ENCODE results near the gene RRAGB. TPM values are rescaled to one million over a fixed set of nuclear protein-coding genes. Genes with fewer than 3 reads are reported as not detected.
A peak's percentile ranks its signal among the peaks of the same experiment; 100 is the strongest.

The RRAGB gene
- total RNA-seq, 1 donor from 2014 or later = 16.5 TPM

DNA sequence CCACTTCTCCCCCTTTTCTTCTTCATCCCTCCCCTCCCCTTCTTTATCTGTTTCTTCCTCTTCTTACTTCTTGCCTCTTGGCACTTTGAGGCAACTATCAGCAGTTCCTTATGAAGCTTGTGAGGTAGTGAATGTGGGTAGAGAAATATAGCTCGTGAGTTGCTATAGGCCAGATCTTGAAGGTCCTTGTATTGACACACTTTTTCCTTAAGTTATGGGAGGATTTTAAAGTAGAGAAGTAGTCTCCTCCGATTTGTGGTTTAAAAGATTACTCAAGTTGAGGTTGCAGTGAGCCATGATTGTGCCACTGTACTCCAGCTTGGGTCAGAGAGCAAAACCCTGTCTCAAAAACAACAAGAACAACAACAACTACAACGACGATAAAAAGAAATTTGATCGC, 3.4 kb upstream of the RRAGB start:
- no peak for TF ChIP-seq POLR2A (IDR thresholded peaks at IDR 0.05)
- no peak for TF ChIP-seq CTCF (IDR thresholded peaks at IDR 0.05)
- no peak for TF ChIP-seq POLR2AphosphoS5 (IDR thresholded peaks at IDR 0.05; ENCODE audit: insufficient read depth in 1 of 2, low read depth in 1 of 2)
- Histone ChIP-seq H3K27ac (no peak overlapping the region), H3K36me3 (no peaks in the 10 kb centered on the region), H3K4me1 (peaks cover 8% of the 10 kb centered on the region), H3K27me3 (no peaks in the 10 kb centered on the region), H3K9me3 (peaks cover 2% of the 10 kb centered on the region), H3K4me3 (no peak overlapping the region)
- intact Hi-C loops (cut with DNase I) = no loop called here
- DNase-seq (ENCODE audit: extremely low spot score in 2 of 2) = no peak

DNA sequence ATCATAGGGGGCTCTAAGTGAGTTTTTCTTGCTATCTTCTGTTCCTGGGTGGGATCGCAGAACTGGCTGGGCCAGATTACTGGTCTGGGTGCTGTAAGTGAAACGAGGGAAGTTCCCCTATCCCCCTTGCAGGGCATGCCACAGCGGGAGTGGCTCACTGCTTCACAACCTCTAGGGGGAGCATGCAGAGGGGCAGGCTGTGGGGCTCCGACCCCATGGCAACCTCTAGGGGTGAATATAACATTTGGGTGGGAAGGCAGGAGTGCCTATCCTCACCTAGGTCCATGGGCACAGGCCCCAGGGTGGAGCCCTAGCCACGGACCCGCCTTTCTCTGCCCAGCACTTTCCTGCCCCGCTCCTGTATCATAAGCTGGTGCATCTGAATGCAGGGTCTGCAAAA, 1.7 kb upstream of the RRAGB start:
- TF ChIP-seq POLR2A (IDR thresholded peaks at IDR 0.05) (no peak), CTCF (IDR thresholded peaks at IDR 0.05) (no peak), POLR2AphosphoS5 (IDR thresholded peaks at IDR 0.05; ENCODE audit: insufficient read depth in 1 of 2, low read depth in 1 of 2) (no peak)
- Histone ChIP-seq H3K4me1 (peaks cover 13% of the 10 kb centered on the region), H3K4me3 (no peak overlapping the region), H3K27ac (no peak overlapping the region), H3K36me3 (no peaks in the 10 kb centered on the region), H3K9me3 (no peaks in the 10 kb centered on the region), H3K27me3 (no peaks in the 10 kb centered on the region)
- intact Hi-C loops (cut with DNase I) = no loop called here
- DNase-seq (ENCODE audit: extremely low spot score in 2 of 2) = no peak

GRCh38 chrX:55716937-55717336, 612 bp upstream of the RRAGB start:
- peak overlapping the region; percentile 64 for H3K27ac ChIP-seq
- no peaks in the 10 kb centered on the region for H3K9me3 ChIP-seq
- TF ChIP-seq POLR2AphosphoS5 (IDR thresholded peaks at IDR 0.05; ENCODE audit: insufficient read depth in 1 of 2, low read depth in 1 of 2) (no peak), POLR2A (IDR thresholded peaks at IDR 0.05) (no peak), CTCF (IDR thresholded peaks at IDR 0.05) (no peak)
- intact Hi-C loops (cut with DNase I) = no loop called here
- peak overlapping the region; percentile 52 to 53 for H3K4me3 ChIP-seq
- H3K36me3 ChIP-seq = no peaks in the 10 kb centered on the region
- peaks cover 18% of the 10 kb centered on the region for H3K4me1 ChIP-seq
- DNase-seq (ENCODE audit: extremely low spot score in 2 of 2) = no peak
- H3K27me3 ChIP-seq = no peaks in the 10 kb centered on the region

DNA sequence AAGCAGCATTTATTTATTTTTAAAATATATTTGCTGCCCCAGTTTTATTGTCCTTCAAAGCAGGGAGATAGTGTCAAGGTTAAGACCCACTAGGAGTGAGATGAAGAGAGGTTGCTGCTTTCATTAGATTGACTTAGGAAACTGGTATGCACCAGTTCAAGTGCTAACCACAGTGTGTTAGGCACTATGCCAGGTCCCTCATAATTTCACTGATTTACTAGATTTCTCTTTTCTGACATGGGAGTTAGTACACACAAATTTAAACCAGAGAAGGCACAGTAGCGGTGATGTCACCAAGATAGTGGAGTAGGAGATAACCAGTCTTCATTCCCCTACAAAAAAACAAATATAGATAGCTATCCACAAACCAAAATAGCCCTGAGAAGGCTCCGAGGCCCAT, 14.3 kb downstream of the RRAGB start:
- Histone ChIP-seq H3K36me3 (peaks cover 0 to 34% of the 10 kb centered on the region in 2 donors), H3K9me3 (no peaks in the 10 kb centered on the region)
- DNase-seq (ENCODE audit: extremely low spot score in 2 of 2) = no peak

GRCh38 chrX:55738969-55739368, 21.4 kb downstream of the RRAGB start:
- H3K36me3 ChIP-seq = peaks cover 0 to 5% of the 10 kb centered on the region in 2 donors
- H3K27ac ChIP-seq = no peak overlapping the region
- H3K4me3 ChIP-seq = no peak overlapping the region
- intact Hi-C loops (cut with DNase I) = no loop called here
- H3K9me3 ChIP-seq = no peaks in the 10 kb centered on the region
- TF ChIP-seq POLR2A (IDR thresholded peaks at IDR 0.05) (no peak), CTCF (IDR thresholded peaks at IDR 0.05) (no peak)
- H3K27me3 ChIP-seq = no peaks in the 10 kb centered on the region
- H3K4me1 ChIP-seq = no peaks in the 10 kb centered on the region
- no peak for DNase-seq (ENCODE audit: extremely low spot score in 2 of 2)

More for the DNA sequence above, 14.3 kb downstream of the RRAGB start:
- no peaks in the 10 kb centered on the region for H3K27me3 ChIP-seq
- H3K4me1 ChIP-seq = no peaks in the 10 kb centered on the region
- intact Hi-C loops (cut with DNase I) = no loop called here
- no peak for TF ChIP-seq POLR2A (IDR thresholded peaks at IDR 0.05)
- no peak for TF ChIP-seq CTCF (IDR thresholded peaks at IDR 0.05)
- no peak for TF ChIP-seq POLR2AphosphoS5 (IDR thresholded peaks at IDR 0.05; ENCODE audit: insufficient read depth in 1 of 2, low read depth in 1 of 2)
- no peak overlapping the region for H3K27ac ChIP-seq
- H3K4me3 ChIP-seq = no peak overlapping the region
